ENCODE measurements around the gene GPC3. TPM values are rescaled to one million over a fixed set of nuclear protein-coding genes. Genes with fewer than 3 reads are reported as not detected.

GPC3 gene
- total RNA-seq, 1 donor from 2014 or later = 1,039 TPM

DNA sequence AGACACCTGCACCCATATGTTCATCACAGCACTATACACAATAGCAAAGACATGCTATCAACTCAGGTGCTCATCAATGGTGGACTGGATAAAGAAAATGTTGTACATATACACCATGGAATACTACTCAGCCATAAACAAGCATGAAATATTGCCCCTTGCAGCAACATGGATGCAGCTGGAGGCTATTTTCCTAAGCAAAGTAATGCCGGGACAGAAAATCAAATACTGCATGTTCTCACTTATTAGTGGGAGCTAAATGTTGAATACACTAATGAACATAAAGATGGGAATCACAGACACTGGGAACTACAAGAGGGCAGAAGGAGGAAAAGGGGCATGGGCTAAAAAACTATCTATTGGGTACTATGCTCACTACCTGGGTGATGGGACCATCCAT, 278.5 kb downstream of the GPC3 start:
- no peak overlapping the region for H3K4me3 Mint-ChIP-seq

DNA sequence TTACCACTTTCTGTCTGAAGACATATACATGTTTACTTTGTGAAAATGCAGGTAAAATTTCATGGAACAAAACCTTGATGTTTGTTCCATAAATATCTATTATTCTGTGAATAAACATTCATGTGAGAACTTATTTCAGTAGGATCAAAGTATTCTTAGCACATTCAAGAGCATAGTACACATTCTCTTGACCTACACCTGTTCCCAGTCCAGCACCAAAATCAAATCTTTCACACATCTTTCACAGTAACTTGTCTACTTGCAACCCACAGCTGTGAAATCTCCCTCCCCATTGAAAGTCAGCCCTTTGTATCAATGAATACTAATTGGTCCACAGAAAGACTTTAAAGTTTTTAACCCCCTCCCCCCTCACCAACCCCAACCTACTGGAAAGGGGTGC, 283.2 kb downstream of the GPC3 start:
- Histone ChIP-seq H3K4me3 (no peak overlapping the region), H3K79me2 (ENCODE audit: low read depth) (peaks cover 34% of the 10 kb centered on the region), H3K9me3 (ENCODE audit: low read depth) (no peaks in the 10 kb centered on the region), H3K4me2 (no peak overlapping the region), H3K36me3 (no peaks in the 10 kb centered on the region), H3K9ac (no peak overlapping the region), H3K27ac (no peak overlapping the region), H4K20me1 (ENCODE audit: low read depth) (peaks cover 52% of the 10 kb centered on the region), H3F3A (ENCODE audit: low read depth) (no peaks in the 10 kb centered on the region), H3K27me3 (no peaks in the 10 kb centered on the region), H3K4me1 (peaks cover 26% of the 10 kb centered on the region), H2AFZ (replicated peaks) (no peak overlapping the region)
- Mint-ChIP-seq H3K9me3 (no peaks in the 10 kb centered on the region), H3K36me3 (no peaks in the 10 kb centered on the region), H3K4me1 (peaks cover 47% of the 10 kb centered on the region), H3K4me3 (peak overlapping the region; percentile 8), H3K27me3 (ENCODE audit: insufficient read depth, low read depth) (no peaks in the 10 kb centered on the region), H3K27ac (no peak overlapping the region)
- DNase-seq (ENCODE audit: low spot score) = no peak
- TF ChIP-seq, protein P1, sequence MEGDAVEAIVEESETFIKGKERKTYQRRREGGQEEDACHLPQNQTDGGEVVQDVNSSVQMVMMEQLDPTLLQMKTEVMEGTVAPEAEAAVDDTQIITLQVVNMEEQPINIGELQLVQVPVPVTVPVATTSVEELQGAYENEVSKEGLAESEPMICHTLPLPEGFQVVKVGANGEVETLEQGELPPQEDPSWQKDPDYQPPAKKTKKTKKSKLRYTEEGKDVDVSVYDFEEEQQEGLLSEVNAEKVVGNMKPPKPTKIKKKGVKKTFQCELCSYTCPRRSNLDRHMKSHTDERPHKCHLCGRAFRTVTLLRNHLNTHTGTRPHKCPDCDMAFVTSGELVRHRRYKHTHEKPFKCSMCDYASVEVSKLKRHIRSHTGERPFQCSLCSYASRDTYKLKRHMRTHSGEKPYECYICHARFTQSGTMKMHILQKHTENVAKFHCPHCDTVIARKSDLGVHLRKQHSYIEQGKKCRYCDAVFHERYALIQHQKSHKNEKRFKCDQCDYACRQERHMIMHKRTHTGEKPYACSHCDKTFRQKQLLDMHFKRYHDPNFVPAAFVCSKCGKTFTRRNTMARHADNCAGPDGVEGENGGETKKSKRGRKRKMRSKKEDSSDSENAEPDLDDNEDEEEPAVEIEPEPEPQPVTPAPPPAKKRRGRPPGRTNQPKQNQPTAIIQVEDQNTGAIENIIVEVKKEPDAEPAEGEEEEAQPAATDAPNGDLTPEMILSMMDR (IDR thresholded peaks at IDR 0.05) = no peak
- no peak for TF ChIP-seq EZH2 (IDR thresholded peaks at IDR 0.05)
- TF ChIP-seq EZH2phosphoT487 (IDR thresholded peaks at IDR 0.05) = no peak

More for the DNA sequence above, 278.5 kb downstream of the GPC3 start:
- Mint-ChIP-seq H3K9me3 (no peaks in the 10 kb centered on the region), H3K27ac (no peak overlapping the region), H3K36me3 (no peaks in the 10 kb centered on the region), H3K4me1 (peaks cover 18% of the 10 kb centered on the region), H3K27me3 (ENCODE audit: insufficient read depth, low read depth) (no peaks in the 10 kb centered on the region)
- H3K4me3 ChIP-seq = no peak overlapping the region
- no peak overlapping the region for H3K9ac ChIP-seq
- H3F3A ChIP-seq (ENCODE audit: low read depth) = peaks cover 4% of the 10 kb centered on the region
- H3K79me2 ChIP-seq (ENCODE audit: low read depth) = peaks cover 48% of the 10 kb centered on the region
- no peak overlapping the region for H2AFZ ChIP-seq (replicated peaks)
- DNase-seq (ENCODE audit: low spot score) = no peak
- peaks cover 8% of the 10 kb centered on the region for H3K36me3 ChIP-seq
- no peaks in the 10 kb centered on the region for H3K27me3 ChIP-seq
- peaks cover 6% of the 10 kb centered on the region for H3K4me1 ChIP-seq
- H3K9me3 ChIP-seq (ENCODE audit: low read depth) = no peaks in the 10 kb centered on the region
- H4K20me1 ChIP-seq (ENCODE audit: low read depth) = peaks cover 26% of the 10 kb centered on the region
- no peak overlapping the region for H3K4me2 ChIP-seq
- no peak overlapping the region for H3K27ac ChIP-seq
- TF ChIP-seq EZH2phosphoT487 (IDR thresholded peaks at IDR 0.05) (no peak), EZH2 (IDR thresholded peaks at IDR 0.05) (no peak)
- TF ChIP-seq, protein P1 (IDR thresholded peaks at IDR 0.05) = no peak

DNA sequence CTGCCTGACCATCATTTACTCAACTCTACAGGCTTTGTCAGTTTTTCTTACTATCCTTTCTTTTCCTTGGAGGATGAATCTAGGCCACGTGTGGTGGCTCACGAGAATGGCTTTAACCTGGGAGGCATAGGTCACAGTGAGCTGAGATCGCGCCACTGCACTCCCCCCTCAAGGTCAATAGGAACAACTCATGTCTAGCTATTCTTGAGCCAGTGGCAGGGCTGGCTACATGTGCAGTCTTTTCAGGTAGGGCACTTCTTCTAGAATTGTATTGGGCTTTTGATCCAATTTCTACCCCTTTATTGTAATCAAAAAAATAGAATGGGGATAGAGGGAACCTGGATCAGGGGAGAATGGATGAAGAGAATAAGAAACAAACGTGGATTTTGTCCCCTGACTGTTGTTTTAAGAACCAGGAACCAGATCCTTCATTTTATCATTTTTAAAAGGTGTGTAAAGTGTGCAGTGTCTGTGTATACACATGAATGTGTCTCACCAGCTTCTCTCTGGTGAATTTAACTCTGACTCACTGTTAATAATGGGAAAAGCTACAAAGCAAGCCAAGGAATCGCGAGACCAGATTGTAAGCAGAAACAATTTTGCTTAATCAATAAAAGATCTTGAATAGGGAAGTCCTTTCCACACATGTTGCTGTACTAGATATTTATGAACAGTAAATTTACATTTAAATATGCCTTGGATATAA, 286.2 kb downstream of the GPC3 start:
- peaks cover 21% of the 10 kb centered on the region for H3K79me2 ChIP-seq (ENCODE audit: low read depth)
- Mint-ChIP-seq H3K9me3 (no peaks in the 10 kb centered on the region), H3K27ac (peak overlapping the region; percentile 42), H3K36me3 (peaks cover 4% of the 10 kb centered on the region), H3K27me3 (ENCODE audit: insufficient read depth, low read depth) (no peaks in the 10 kb centered on the region), H3K4me1 (peaks cover 59% of the 10 kb centered on the region), H3K4me3 (no peak overlapping the region)
- H4K20me1 ChIP-seq (ENCODE audit: low read depth) = peaks cover 51% of the 10 kb centered on the region
- no peaks in the 10 kb centered on the region for H3F3A ChIP-seq (ENCODE audit: low read depth)
- no peaks in the 10 kb centered on the region for H3K36me3 ChIP-seq
- no peak overlapping the region for H2AFZ ChIP-seq (replicated peaks)
- H3K27me3 ChIP-seq = no peaks in the 10 kb centered on the region
- peaks cover 28% of the 10 kb centered on the region for H3K4me1 ChIP-seq
- TF ChIP-seq EZH2 (IDR thresholded peaks at IDR 0.05) = no peak
- TF ChIP-seq EZH2phosphoT487 (IDR thresholded peaks at IDR 0.05) = no peak
- TF ChIP-seq, protein P1 (IDR thresholded peaks at IDR 0.05) = no peak
- H3K9ac ChIP-seq = no peak overlapping the region
- no peak overlapping the region for H3K27ac ChIP-seq
- H3K9me3 ChIP-seq (ENCODE audit: low read depth) = no peaks in the 10 kb centered on the region
- no peak overlapping the region for H3K4me2 ChIP-seq
- no peak for DNase-seq (ENCODE audit: low spot score)
- no peak overlapping the region for H3K4me3 ChIP-seq
